RCC 7860 (cell line): ENCODE data around the gene TM9SF1.
"Not testable (repeated sequence)": the region's sequence is repeated elsewhere in the genome, so short reads cannot be mapped to it uniquely, and the experiment has no call there.

Experiments used
- DNase-seq: peaks from one replicate; pipeline ENCODE4 v3.0.0-alpha.2; 2015; ENCODE audit warnings: low spot score
- FAIRE-seq: peaks from 2 replicates; lab custom pipeline; 2012; peaks lifted over from hg19 to GRCh38; lab: Jason Lieb, UNC

Gene TM9SF1

GRCh38 chr14:24224618-24225071 lies 29.4 kb upstream of the TM9SF1 start:
- FAIRE-seq = no peak
- DNase-seq = no peak

GRCh38 chr14:24222987-24223386 lies 27.7 kb upstream of the TM9SF1 start:
- FAIRE-seq, DNase-seq: not testable (repeated sequence)

- no peak for FAIRE-seq
- DNase-seq = no peak
These were observed 24.3 kb upstream of the TM9SF1 start for GRCh38 chr14:24219521-24219920.

GRCh38 chr14:24219080-24219479 lies 23.8 kb upstream of the TM9SF1 start:
- FAIRE-seq (no peak), DNase-seq (no peak)

GRCh38 chr14:24216876-24217275 lies 21.6 kb upstream of the TM9SF1 start:
- not testable (repeated sequence) for FAIRE-seq, DNase-seq

- FAIRE-seq (no peak), DNase-seq (no peak)
These were observed 21.1 kb upstream of the TM9SF1 start for GRCh38 chr14:24216345-24216699.

GRCh38 chr14:24215495-24216344 lies 20.5 kb upstream of the TM9SF1 start, which contains the start of gene MDP1:
Gene MDP1 (minus strand): TSS chr14:24216066. CDS start chr14:24215955, 111 bp downstream.
- peak; percentile 60 for DNase-seq
- FAIRE-seq = no peak

GRCh38 chr14:24213866-24214662 lies 18.8 kb upstream of the TM9SF1 start:
- no peak for FAIRE-seq
- no peak for DNase-seq

GRCh38 chr14:24212924-24213865 lies 18.0 kb upstream of the TM9SF1 start, which contains the start of gene CHMP4A:
Gene CHMP4A (minus strand): TSS chr14:24213488. CDS start chr14:24213439, 49 bp downstream.
- DNase-seq = peak; percentile 88
- no peak for FAIRE-seq

GRCh38 chr14:24211311-24211710 lies 16.1 kb upstream of the TM9SF1 start:
- DNase-seq (no peak), FAIRE-seq (no peak)

- FAIRE-seq (no peak), DNase-seq (no peak)
These were observed 12.4 kb upstream of the TM9SF1 start for GRCh38 chr14:24207625-24208024.

- DNase-seq = no peak
- no peak for FAIRE-seq
These were observed 11.9 kb upstream of the TM9SF1 start for GRCh38 chr14:24207104-24207551.

GRCh38 chr14:24206260-24207103 lies 11.2 kb upstream of the TM9SF1 start:
- no peak for DNase-seq
- no peak for FAIRE-seq

GRCh38 chr14:24204163-24205146 lies 9.2 kb upstream of the TM9SF1 start:
- DNase-seq = no peak
- no peak for FAIRE-seq

- not testable (repeated sequence) for FAIRE-seq, DNase-seq
These were observed 8.1 kb upstream of the TM9SF1 start for GRCh38 chr14:24203249-24203886.

GRCh38 chr14:24202538-24202937 lies 7.3 kb upstream of the TM9SF1 start:
- not testable (repeated sequence) for DNase-seq, FAIRE-seq

GRCh38 chr14:24198814-24199524 lies 3.7 kb upstream of the TM9SF1 start:
- DNase-seq (no peak), FAIRE-seq (no peak)
